KMS-11 (cell line): ENCODE measurements around the gene CYB561D2.
"Not testable (repeated sequence)": the region's sequence is repeated elsewhere in the genome, so short reads cannot be mapped to it uniquely, and the experiment has no call there.

Source experiments
- H2AFZ ChIP-seq: fragments of 200-600 bp; sonication (generic); 2 replicates; pipeline ENCODE4 v1.6.1; 2016; ENCODE audit warnings: antibody characterized with exemption, mixed run types, low read depth
- H3K27ac ChIP-seq: fragments of 200-600 bp; sonication (generic); 2 replicates; pipeline ENCODE4 v1.6.1; 2016; ENCODE audit warnings: mild to moderate bottlenecking, mixed run types
- H3K27me3 ChIP-seq: fragments of 200-600 bp; sonication (generic); 2 replicates; pipeline ENCODE4 v1.6.1; 2017; ENCODE audit warnings: mild to moderate bottlenecking, low read depth, mixed run types, moderate library complexity; ENCODE audit not compliant: insufficient read depth
- H3K36me3 ChIP-seq: fragments of 200-600 bp; sonication (generic); 2 replicates; pipeline ENCODE4 v1.6.1; 2017; ENCODE audit warnings: mild to moderate bottlenecking, mixed run types; ENCODE audit not compliant: insufficient read depth
- H3K4me1 ChIP-seq: fragments of 200-600 bp; sonication (generic); 2 replicates; pipeline ENCODE4 v1.6.1; 2016; ENCODE audit warnings: mild to moderate bottlenecking, low read depth, mixed run types; ENCODE audit not compliant: poor library complexity, severe bottlenecking
- H3K4me2 ChIP-seq: fragments of 200-600 bp; sonication (generic); 2 replicates; pipeline ENCODE4 v1.7.0; 2016; ENCODE audit warnings: mild to moderate bottlenecking, mixed run types
- H3K4me3 ChIP-seq: fragments of 200-600 bp; sonication (generic); IDR thresholded peaks from 2 replicates; pipeline ENCODE4 v1.6.1; 2017; ENCODE audit warnings: low read depth, low read length, mixed read lengths; ENCODE audit not compliant: insufficient read depth
- H3K79me2 ChIP-seq: fragments of 200-600 bp; sonication (generic); 2 replicates; pipeline ENCODE4 v1.6.1; 2016; ENCODE audit warnings: low read depth, mixed run types; ENCODE audit not compliant: insufficient read depth
- H3K9ac ChIP-seq: fragments of 200-600 bp; sonication (generic); 2 replicates; pipeline ENCODE4 v1.6.1; 2016; ENCODE audit warnings: mild to moderate bottlenecking, mixed run types
- H4K20me1 ChIP-seq: fragments of 200-600 bp; sonication (generic); 2 replicates; pipeline ENCODE4 v1.6.1; 2016; ENCODE audit warnings: mild to moderate bottlenecking, mixed run types; ENCODE audit not compliant: insufficient read depth
- TF ChIP-seq, protein P1 (sequence below): fragments of 200-600 bp; sonication (generic); conservative IDR thresholded peaks from 2 replicates; pipeline ENCODE4 v1.6.1; 2017; ENCODE audit warnings: low read depth, mild to moderate bottlenecking, antibody characterized with exemption, low read length, moderate library complexity, mixed read lengths

Gene CYB561D2

DNA sequence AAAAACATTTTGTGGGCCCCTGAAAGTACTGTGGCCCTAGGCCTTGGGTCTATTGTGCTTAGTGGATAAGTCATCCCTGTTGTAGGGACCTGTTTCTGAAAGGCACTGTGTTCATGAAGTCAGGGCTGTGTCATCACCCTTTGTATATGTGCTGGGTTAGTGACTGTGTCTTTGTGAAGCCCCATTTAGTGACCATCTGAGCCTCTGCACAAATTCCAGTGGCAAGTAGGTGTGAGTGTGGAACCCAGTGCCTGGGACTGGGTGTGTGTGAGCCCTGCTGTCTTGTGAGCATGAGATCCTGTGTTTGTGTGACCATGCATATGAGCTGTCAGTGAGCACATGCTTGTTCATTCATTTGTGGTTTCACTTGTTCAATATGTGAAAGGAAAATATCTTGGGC, 46.1 kb upstream of the CYB561D2 start:
- no peak overlapping the region for H3K4me2 ChIP-seq

DNA sequence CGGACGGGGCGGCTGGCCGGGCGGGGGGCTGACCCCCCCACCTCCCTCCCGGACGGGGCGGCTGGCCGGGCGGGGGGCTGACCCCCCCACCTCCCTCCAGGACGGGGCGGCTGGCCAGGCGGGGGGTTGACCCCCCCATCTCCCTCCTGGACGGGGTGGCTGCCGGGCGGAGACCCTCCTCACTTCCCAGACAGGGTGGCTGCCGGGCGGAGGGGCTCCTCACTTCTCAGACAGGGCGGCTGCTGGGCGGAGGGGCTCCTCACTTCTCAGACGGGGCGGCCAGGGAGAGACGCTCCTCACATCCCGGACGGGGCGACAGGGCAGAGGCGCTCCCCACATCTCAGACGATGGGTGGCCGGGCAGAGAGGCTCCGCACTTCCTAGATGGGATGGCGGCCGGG, 38.6 kb upstream of the CYB561D2 start:
- not testable (repeated sequence) for H3K27me3 ChIP-seq, H4K20me1 ChIP-seq

More for the DNA sequence above, 46.1 kb upstream of the CYB561D2 start:
- no peaks in the 10 kb centered on the region for H3K79me2 ChIP-seq
- H3K36me3 ChIP-seq, result no peaks in the 10 kb centered on the region
- no peak overlapping the region for H3K27ac ChIP-seq
- TF ChIP-seq, protein P1, sequence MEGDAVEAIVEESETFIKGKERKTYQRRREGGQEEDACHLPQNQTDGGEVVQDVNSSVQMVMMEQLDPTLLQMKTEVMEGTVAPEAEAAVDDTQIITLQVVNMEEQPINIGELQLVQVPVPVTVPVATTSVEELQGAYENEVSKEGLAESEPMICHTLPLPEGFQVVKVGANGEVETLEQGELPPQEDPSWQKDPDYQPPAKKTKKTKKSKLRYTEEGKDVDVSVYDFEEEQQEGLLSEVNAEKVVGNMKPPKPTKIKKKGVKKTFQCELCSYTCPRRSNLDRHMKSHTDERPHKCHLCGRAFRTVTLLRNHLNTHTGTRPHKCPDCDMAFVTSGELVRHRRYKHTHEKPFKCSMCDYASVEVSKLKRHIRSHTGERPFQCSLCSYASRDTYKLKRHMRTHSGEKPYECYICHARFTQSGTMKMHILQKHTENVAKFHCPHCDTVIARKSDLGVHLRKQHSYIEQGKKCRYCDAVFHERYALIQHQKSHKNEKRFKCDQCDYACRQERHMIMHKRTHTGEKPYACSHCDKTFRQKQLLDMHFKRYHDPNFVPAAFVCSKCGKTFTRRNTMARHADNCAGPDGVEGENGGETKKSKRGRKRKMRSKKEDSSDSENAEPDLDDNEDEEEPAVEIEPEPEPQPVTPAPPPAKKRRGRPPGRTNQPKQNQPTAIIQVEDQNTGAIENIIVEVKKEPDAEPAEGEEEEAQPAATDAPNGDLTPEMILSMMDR, result no peak
- no peak overlapping the region for H3K4me3 ChIP-seq
- no peak overlapping the region for H2AFZ ChIP-seq
- H3K27me3 ChIP-seq, result no peaks in the 10 kb centered on the region
- no peak overlapping the region for H3K9ac ChIP-seq
- peaks cover 8% of the 10 kb centered on the region for H3K4me1 ChIP-seq
- H4K20me1 ChIP-seq, result no peaks in the 10 kb centered on the region

DNA sequence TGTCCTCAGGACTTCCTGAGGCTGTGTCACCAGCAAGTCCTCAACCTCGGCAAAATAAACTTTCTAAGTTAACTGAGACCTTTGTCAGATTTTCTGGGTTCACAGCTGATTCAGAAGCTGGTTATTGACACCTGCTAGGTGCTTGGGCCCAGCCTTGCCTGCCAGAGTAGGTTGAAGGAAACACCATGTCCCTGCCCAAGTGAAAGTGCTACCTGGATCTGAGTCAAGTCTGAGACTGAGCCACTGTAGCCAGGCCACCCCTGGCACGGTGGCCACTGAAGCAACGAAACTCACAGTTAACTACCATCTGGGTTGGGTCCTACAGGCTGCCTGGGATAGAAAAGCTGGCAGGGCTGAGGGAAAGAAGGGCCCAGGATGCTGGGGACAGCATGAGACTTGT, 36.3 kb upstream of the CYB561D2 start:
- H4K20me1 ChIP-seq, result no peaks in the 10 kb centered on the region
- no peaks in the 10 kb centered on the region for H3K4me1 ChIP-seq
- no peaks in the 10 kb centered on the region for H3K36me3 ChIP-seq
- no peak overlapping the region for H2AFZ ChIP-seq
- H3K27ac ChIP-seq, result no peak overlapping the region
- H3K4me2 ChIP-seq, result no peak overlapping the region
- no peak overlapping the region for H3K9ac ChIP-seq
- no peaks in the 10 kb centered on the region for H3K79me2 ChIP-seq
- H3K4me3 ChIP-seq, result no peak overlapping the region
- H3K27me3 ChIP-seq, result no peaks in the 10 kb centered on the region
- TF ChIP-seq, protein P1, result no peak

More for the DNA sequence above, 38.6 kb upstream of the CYB561D2 start:
- H3K27ac ChIP-seq, H3K9ac ChIP-seq, H3K4me1 ChIP-seq, H3K36me3 ChIP-seq, H3K79me2 ChIP-seq, H3K4me3 ChIP-seq, H3K4me2 ChIP-seq, H2AFZ ChIP-seq: not testable (repeated sequence)

DNA sequence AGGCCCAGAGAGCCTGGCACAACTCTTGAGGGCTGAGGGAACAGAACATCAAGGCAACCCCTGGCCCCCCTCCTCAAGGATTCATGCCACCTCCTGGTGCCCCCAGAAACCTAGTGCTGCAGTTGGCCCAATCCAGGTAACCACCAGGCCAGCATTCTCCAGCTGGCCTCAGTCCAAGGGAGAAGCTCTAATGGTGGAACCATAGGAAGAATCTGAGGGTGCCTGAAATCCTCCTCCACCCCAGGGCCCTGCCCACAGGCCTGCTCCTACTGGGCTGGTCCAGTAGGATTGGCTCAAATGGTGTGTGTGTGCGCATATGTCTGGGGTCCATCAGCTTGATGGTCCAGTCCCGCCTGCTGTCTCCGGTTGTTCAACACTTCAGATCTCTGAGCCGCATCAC, 35.8 kb upstream of the CYB561D2 start:
- Histone ChIP-seq H3K4me1 (no peaks in the 10 kb centered on the region), H3K27me3 (no peaks in the 10 kb centered on the region), H3K9ac (no peak overlapping the region), H3K79me2 (no peaks in the 10 kb centered on the region), H3K4me2 (no peak overlapping the region), H2AFZ (no peak overlapping the region), H3K36me3 (no peaks in the 10 kb centered on the region), H3K27ac (no peak overlapping the region), H3K4me3 (no peak overlapping the region), H4K20me1 (no peaks in the 10 kb centered on the region)
- TF ChIP-seq, protein P1, result no peak

DNA sequence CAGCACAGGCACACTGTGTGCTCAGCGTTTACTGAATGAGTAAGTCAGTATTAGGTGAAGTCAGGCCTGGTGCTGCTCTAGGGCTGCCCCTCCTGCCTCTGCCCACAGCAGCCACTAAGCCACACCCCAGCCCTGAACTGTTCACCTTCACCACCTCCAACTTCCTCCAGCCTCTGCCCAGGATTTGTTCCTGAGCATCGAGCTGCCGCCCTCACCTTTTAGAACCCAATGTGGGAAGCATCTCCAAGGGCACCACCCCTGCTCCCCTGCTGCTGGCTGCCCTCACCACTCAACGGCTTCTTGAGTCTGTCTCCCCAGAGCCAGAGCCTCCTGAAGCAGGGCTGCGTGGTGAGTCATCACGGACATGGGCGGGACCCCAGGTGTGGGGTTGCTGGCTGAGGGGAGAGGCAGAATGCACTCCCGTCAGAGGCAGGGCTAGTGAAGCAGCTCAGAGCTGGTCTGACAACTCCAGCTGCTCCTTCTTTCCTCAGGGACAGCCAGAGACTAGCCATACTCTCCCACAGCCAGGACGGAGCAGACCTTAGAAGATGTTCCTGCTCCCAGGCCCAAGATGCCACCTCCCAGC, 33.9 kb upstream of the CYB561D2 start:
- Histone ChIP-seq H3K27me3 (no peaks in the 10 kb centered on the region), H4K20me1 (no peaks in the 10 kb centered on the region), H3K4me1 (no peaks in the 10 kb centered on the region), H3K27ac (no peak overlapping the region), H3K9ac (no peak overlapping the region), H3K79me2 (no peaks in the 10 kb centered on the region), H3K36me3 (no peaks in the 10 kb centered on the region), H2AFZ (no peak overlapping the region), H3K4me3 (no peak overlapping the region), H3K4me2 (no peak overlapping the region)
- TF ChIP-seq, protein P1, result no peak
